ENCODE results near the gene CARS1.
A peak's percentile ranks its signal among the peaks of the same experiment; 100 is the strongest.

CARS1 gene

DNA sequence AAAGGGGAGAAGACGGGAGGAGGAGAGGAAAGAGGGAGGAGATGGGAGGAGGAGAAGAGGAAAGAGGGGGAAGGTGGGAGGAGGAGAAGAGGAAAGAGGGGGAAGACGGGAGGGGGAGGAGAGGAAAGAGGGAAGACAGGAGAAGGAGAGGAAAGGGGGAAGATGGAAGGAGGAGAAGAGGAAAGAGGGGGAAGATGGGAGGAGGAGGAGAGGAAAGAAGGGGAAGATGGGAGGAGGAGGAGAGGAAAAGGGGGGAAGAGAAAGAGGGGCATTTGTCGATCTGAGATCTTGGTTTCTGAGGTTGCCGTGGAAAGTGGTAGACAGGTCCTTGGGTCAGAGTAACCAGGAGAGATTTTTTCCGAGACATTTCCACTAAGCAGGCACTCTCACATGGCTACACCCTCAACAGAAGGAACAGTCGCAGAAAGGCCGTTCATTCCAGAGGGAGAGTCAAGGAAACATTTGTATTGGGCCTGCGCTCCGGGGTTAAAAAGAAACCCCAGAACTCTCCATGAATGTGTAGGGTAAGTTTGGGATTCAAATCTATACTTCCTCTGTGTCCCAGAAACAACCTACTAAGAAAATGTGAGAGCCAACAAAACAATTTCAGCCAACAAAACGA, 39.8 kb upstream of the CARS1 start:
- H3K27me3 ChIP-seq (replicated peaks; ENCODE audit: control insufficient read depth, insufficient read depth, low read length, poor library complexity, severe bottlenecking) = no peaks in the 10 kb centered on the region
- H3K4me3 ChIP-seq (ENCODE audit: insufficient read depth, low read depth, low read length, poor library complexity, severe bottlenecking) = no peak overlapping the region
- H3K4me1 ChIP-seq (ENCODE audit: control insufficient read depth, insufficient read depth, low read length, poor library complexity, severe bottlenecking) = peaks cover 1% of the 10 kb centered on the region
- H3K27ac ChIP-seq (ENCODE audit: insufficient read depth, low read length, poor library complexity, severe bottlenecking) = no peak overlapping the region
- no peak for DNase-seq
- H3K36me3 ChIP-seq (ENCODE audit: control insufficient read depth, insufficient read depth, low read length) = no peaks in the 10 kb centered on the region
- no peaks in the 10 kb centered on the region for H3K9me3 ChIP-seq (ENCODE audit: control insufficient read depth, low read length)

DNA sequence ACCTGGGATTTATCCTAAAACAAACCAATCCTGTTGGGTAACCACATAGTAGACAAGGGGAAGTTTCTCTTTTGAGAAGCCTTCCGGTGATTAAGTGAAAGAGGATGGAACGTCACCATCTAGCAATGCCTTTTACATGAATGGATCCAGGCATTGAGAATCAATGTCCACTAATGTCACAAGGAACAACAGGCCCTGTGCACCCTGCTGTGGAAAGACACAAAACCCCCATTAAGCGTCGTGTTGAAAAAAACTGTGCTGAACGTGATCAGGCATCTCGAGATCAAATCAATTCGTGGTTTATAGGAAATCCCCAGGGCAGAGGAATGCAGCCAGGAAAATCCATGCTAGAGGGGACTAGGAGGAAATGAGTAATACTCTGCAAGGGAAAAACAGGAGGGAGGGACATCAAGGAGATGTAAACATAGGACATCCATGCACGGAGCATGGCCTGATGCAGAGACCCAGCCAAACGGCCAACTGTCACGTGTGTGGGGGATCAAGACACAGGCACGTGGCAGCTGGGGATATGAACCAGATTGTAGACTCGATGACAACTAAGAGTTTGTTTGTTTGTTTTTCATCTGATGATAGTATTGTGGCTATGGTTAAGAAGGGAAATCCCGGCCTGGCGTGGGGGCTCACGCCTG, 38.6 kb upstream of the CARS1 start:
- Histone ChIP-seq H3K9me3 (ENCODE audit: control insufficient read depth, low read length) (no peaks in the 10 kb centered on the region), H3K4me3 (ENCODE audit: insufficient read depth, low read depth, low read length, poor library complexity, severe bottlenecking) (no peak overlapping the region), H3K27ac (ENCODE audit: insufficient read depth, low read length, poor library complexity, severe bottlenecking) (no peak overlapping the region), H3K27me3 (replicated peaks; ENCODE audit: control insufficient read depth, insufficient read depth, low read length, poor library complexity, severe bottlenecking) (no peaks in the 10 kb centered on the region), H3K4me1 (ENCODE audit: control insufficient read depth, insufficient read depth, low read length, poor library complexity, severe bottlenecking) (peaks cover 6% of the 10 kb centered on the region), H3K36me3 (ENCODE audit: control insufficient read depth, insufficient read depth, low read length) (no peaks in the 10 kb centered on the region)
- no peak for DNase-seq

DNA sequence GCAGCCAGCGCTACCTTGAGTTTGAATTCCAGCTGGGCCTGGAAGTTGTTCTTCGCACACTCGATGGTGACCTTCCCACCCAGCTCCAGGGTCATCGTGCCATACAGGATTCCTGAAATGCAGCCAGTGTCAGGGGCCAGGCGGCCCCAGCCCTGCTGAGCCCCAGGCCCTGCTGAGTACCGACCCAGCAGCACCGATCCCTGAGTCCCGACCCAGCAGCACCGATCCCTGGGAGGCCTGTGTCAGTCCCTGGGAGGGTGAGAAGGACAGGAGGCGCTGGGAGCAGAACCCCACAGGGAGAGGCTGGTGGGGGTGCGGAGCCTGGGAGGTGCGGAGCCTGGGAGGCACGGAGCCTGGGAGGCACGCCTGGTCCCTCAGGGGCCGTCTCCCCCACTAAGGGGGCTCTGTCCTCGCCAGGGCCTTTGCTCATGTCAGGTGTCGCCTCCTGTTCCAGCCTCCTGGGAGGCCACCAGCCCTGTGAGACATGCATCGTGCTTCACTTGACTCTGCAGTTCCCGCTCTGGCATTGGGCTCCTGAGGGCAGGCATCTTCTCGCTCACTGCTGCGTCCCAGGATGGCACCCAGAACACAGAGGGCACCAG, 37.1 kb upstream of the CARS1 start:
- Histone ChIP-seq H3K27ac (ENCODE audit: insufficient read depth, low read length, poor library complexity, severe bottlenecking) (no peak overlapping the region), H3K27me3 (replicated peaks; ENCODE audit: control insufficient read depth, insufficient read depth, low read length, poor library complexity, severe bottlenecking) (no peaks in the 10 kb centered on the region), H3K4me1 (ENCODE audit: control insufficient read depth, insufficient read depth, low read length, poor library complexity, severe bottlenecking) (peaks cover 6% of the 10 kb centered on the region), H3K36me3 (ENCODE audit: control insufficient read depth, insufficient read depth, low read length) (no peaks in the 10 kb centered on the region), H3K4me3 (ENCODE audit: insufficient read depth, low read depth, low read length, poor library complexity, severe bottlenecking) (no peak overlapping the region), H3K9me3 (ENCODE audit: control insufficient read depth, low read length) (no peaks in the 10 kb centered on the region)
- DNase-seq = no peak

DNA sequence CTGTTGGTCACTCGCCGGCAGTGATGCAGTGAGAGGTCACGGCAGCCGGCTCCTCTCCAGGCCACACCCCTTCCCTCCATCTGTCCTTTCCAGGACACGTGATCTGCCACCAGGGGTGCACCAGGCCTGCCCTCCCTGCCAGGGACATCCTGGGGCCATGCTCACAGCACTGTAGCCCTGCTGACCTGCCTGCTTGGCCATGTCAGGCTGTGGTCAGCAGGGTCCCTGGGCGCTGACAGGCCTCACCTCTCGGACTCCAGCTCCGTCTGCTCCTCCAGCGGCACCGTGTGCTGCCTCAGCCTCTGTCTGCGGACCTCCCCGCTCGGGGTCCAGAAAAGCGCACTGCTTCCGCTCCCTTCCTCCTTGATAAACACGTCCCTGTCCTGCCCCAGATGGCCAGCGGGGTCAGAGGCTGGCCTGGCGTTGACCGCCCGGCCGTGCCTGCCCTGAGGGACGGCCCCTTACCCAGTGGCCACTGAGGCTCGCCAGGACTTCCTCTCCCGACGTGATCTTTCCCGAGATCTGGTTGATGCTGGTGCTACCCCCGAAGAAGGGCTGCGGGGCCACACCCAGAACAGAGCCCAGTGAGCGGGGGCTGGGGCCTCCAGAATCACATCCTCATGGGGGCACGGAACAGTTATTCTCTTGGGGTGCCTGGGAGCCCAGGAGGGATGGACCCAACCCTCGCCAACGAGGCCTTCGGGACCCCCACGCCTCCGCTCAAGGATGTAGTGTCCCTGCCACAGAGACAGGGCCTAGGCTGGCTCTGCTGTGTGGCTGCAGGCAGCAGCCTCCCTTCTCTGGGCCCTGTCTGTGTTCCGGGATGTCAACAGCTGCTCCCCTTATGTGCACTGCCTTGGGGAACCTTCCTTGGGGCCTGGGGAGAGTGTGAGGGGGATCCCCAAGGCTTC, 36.3 kb upstream of the CARS1 start:
- Histone ChIP-seq H3K27ac (ENCODE audit: insufficient read depth, low read length, poor library complexity, severe bottlenecking) (no peak overlapping the region), H3K27me3 (replicated peaks; ENCODE audit: control insufficient read depth, insufficient read depth, low read length, poor library complexity, severe bottlenecking) (no peaks in the 10 kb centered on the region), H3K36me3 (ENCODE audit: control insufficient read depth, insufficient read depth, low read length) (no peaks in the 10 kb centered on the region), H3K4me3 (ENCODE audit: insufficient read depth, low read depth, low read length, poor library complexity, severe bottlenecking) (no peak overlapping the region), H3K4me1 (ENCODE audit: control insufficient read depth, insufficient read depth, low read length, poor library complexity, severe bottlenecking) (peaks cover 6% of the 10 kb centered on the region), H3K9me3 (ENCODE audit: control insufficient read depth, low read length) (no peaks in the 10 kb centered on the region)
- no peak for DNase-seq

DNA sequence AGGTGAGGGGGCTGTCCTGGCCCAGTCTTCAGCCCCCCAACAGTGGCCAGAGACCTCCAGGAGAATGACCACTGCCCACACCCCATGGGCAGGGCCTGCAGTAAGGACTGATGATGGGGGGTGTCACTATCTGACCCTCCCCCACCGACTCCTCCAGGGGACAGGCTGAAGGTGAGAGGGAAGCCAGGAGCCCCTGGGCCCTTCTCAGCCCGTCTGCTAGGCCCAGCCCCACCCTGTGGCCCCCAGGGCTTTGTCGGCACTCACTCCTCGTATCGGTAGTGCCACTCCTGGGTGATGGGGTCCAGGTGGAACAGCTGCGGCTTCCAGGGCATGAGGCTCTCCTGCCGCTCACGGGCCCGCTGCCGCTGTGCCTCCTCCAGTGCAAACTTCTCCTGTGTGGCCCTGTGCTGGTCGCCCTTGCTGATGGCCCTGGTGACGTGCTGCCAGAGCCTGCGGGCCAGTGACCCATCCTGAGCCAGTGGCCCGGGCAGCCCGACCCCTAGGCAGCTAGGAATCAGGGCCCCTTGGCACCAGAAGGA, 35.4 kb upstream of the CARS1 start:
- Histone ChIP-seq H3K27me3 (replicated peaks; ENCODE audit: control insufficient read depth, insufficient read depth, low read length, poor library complexity, severe bottlenecking) (no peaks in the 10 kb centered on the region), H3K4me1 (ENCODE audit: control insufficient read depth, insufficient read depth, low read length, poor library complexity, severe bottlenecking) (peaks cover 6% of the 10 kb centered on the region), H3K4me3 (ENCODE audit: insufficient read depth, low read depth, low read length, poor library complexity, severe bottlenecking) (no peak overlapping the region), H3K36me3 (ENCODE audit: control insufficient read depth, insufficient read depth, low read length) (no peaks in the 10 kb centered on the region), H3K9me3 (ENCODE audit: control insufficient read depth, low read length) (no peaks in the 10 kb centered on the region), H3K27ac (ENCODE audit: insufficient read depth, low read length, poor library complexity, severe bottlenecking) (no peak overlapping the region)
- no peak for DNase-seq

DNA sequence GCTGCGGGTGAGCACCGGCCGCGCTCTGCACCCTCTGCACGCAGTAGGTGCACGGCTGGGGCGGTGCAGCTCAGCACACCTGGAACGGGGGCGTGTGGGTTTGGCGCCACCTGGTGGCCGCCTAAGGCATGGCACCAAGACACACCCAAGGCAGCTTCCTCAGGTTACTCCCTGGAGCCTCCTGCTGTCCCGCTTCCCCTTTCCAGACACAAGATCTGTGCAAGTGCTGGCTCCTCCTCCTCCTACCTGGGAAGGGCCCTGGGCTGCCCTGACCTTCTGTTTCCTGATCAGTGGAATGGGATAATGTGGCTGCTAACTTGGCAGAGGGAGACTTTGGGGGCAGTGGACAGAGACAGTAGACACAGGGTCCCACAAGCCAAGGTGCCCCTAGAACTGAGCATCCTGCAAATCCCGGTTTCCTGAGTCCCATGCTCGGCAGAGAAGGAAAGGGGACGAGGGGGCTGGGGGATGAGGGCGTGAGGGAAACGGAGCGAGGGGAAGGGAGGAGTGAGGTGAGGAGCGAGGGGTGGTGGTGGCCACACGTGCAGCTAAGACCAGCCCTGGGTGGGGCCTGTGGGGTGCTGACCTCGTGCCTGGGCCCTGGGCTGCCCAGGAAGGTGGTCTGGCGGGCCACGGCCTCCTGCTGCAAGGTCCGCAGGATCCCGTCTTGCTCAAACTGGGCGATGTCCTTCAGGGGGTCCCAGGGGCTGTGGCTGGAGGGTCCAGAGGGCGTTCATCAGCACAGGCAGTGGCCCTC, 34.8 kb upstream of the CARS1 start:
- Histone ChIP-seq H3K4me1 (ENCODE audit: control insufficient read depth, insufficient read depth, low read length, poor library complexity, severe bottlenecking) (peaks cover 6% of the 10 kb centered on the region), H3K9me3 (ENCODE audit: control insufficient read depth, low read length) (no peaks in the 10 kb centered on the region), H3K36me3 (ENCODE audit: control insufficient read depth, insufficient read depth, low read length) (no peaks in the 10 kb centered on the region), H3K4me3 (ENCODE audit: insufficient read depth, low read depth, low read length, poor library complexity, severe bottlenecking) (no peak overlapping the region), H3K27ac (ENCODE audit: insufficient read depth, low read length, poor library complexity, severe bottlenecking) (no peak overlapping the region), H3K27me3 (replicated peaks; ENCODE audit: control insufficient read depth, insufficient read depth, low read length, poor library complexity, severe bottlenecking) (no peaks in the 10 kb centered on the region)
- peak; percentile 53 to 62 (median 58) for DNase-seq

DNA sequence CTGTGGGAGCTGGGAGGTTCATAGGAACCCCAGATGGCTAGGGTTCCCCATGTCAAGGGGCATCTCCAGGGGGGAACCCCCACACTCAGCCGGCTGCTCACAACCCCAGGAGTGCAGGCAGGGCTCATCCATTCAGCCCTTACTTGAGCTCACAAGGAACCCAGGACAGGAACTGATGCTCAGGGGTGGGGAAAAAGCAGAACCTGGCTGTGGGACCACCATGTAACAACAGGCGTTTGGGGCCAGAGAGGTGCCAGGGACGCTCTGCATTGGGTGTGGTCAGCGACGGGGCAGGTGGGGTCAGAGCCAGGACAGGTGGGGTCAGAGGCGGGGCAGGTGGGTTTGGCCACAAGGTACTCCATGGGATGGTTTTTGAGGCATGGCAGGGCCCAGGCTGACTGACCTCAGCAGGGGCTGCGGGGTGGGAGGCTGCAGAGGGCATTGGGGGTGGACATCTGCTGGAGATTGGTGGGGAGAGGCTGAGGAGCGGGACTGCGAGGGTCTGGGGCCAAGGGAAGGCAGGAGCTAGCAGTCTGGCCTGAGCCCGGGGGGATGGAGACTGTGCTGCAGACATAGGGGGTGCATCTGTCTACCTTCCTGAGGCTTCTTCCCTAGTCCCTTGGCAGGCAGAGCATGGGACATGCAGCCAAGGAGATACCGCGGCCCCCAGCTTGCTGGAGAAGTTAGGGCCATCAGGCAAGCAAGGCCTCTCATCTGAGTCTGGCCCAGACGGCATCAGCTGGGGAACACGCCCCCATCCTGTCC, 34.0 kb upstream of the CARS1 start:
- Histone ChIP-seq H3K27ac (ENCODE audit: insufficient read depth, low read length, poor library complexity, severe bottlenecking) (no peak overlapping the region), H3K4me1 (ENCODE audit: control insufficient read depth, insufficient read depth, low read length, poor library complexity, severe bottlenecking) (peaks cover 6% of the 10 kb centered on the region), H3K36me3 (ENCODE audit: control insufficient read depth, insufficient read depth, low read length) (no peaks in the 10 kb centered on the region), H3K9me3 (ENCODE audit: control insufficient read depth, low read length) (no peaks in the 10 kb centered on the region), H3K27me3 (replicated peaks; ENCODE audit: control insufficient read depth, insufficient read depth, low read length, poor library complexity, severe bottlenecking) (no peaks in the 10 kb centered on the region), H3K4me3 (ENCODE audit: insufficient read depth, low read depth, low read length, poor library complexity, severe bottlenecking) (no peak overlapping the region)
- no peak for DNase-seq

DNA sequence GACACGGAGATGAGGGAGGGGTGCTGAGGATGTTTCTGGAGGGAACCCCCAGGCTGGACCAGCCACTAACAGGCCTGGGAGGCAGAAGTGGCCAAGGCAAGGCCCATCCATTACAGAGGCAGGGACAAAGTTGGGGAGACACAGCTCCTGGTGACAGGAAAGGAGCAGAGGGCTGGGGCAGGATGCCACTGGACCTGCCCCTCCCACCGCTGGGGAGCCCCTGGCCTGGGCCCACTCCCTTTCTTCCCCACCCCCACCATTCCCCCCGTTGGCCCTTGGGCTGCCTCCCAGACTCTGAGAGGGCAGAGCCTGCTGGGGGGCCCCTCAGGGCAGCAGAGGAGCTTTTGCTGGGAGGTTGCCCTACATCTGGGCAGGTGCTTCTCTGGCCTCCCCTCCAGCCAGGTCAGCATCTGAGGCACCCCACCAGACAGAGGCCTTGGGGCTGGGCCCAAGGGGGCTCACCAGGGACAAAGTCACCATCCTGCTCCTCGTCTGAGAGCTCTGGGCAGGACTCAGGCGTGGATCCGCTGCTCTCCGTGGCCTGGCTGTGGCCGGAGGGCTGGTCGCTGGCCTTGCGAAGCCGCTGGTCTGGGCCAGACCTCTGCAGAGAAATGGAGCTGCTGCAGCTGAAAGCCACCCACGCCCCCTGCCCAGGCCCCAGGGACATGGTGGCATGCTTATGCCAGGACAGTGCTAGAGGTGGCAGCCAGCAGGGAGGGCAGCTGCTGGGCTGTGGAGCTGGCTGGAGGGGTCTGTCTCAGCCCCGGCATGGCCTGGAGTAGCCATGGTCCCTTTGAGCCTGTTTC, 33.1 kb upstream of the CARS1 start:
- H3K36me3 ChIP-seq (ENCODE audit: control insufficient read depth, insufficient read depth, low read length) = no peaks in the 10 kb centered on the region
- H3K4me1 ChIP-seq (ENCODE audit: control insufficient read depth, insufficient read depth, low read length, poor library complexity, severe bottlenecking) = peaks cover 6% of the 10 kb centered on the region
- no peak overlapping the region for H3K27ac ChIP-seq (ENCODE audit: insufficient read depth, low read length, poor library complexity, severe bottlenecking)
- no peaks in the 10 kb centered on the region for H3K9me3 ChIP-seq (ENCODE audit: control insufficient read depth, low read length)
- DNase-seq = no peak
- no peaks in the 10 kb centered on the region for H3K27me3 ChIP-seq (replicated peaks; ENCODE audit: control insufficient read depth, insufficient read depth, low read length, poor library complexity, severe bottlenecking)
- H3K4me3 ChIP-seq (ENCODE audit: insufficient read depth, low read depth, low read length, poor library complexity, severe bottlenecking) = no peak overlapping the region

Measured in effector memory CD4-positive, alpha-beta T cell (primary cell).